ENCODE data around the gene HNF4A.

Gene HNF4A

DNA sequence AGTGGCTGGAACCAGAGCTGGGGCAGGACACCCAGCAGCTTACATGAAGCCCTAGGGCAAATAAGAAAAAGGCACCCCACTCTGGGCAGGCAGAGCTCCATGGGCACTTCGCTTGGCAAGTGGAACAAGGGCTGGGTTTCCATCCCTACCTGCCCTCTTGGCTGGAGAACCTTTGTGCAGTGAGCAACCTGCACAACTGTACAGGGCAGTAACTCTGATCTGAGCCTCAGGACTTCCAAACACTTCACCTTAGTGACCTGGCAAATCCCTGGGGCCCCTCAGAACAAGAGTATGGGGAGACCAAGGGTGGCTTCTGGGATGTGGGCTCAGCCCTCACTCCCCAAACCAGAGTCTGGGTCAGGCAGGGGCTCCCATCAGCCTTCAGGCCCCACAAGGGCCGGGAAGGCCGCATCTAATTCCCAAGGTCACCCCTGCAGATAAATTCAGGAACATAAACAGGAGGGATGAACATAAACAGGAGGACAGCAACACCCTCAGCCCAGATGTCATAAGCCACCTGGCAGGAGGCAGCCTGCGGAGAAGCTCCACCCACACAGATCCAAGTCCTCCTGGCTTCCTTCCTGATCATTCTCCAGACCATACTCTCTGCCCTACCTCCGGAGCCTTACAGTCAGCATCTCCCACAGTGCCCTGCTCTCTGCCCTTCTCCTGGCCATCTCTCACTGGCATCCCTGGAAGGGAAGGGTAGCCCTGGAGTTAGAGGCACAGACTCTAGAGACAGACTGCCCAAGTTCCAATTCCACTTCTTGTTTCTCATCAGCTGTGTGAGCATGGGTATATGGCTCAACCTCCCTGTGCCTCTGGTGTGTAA is 37.5 kb downstream of the HNF4A start:
- DNase-seq (ENCODE audit: low read depth), result no peak

DNA sequence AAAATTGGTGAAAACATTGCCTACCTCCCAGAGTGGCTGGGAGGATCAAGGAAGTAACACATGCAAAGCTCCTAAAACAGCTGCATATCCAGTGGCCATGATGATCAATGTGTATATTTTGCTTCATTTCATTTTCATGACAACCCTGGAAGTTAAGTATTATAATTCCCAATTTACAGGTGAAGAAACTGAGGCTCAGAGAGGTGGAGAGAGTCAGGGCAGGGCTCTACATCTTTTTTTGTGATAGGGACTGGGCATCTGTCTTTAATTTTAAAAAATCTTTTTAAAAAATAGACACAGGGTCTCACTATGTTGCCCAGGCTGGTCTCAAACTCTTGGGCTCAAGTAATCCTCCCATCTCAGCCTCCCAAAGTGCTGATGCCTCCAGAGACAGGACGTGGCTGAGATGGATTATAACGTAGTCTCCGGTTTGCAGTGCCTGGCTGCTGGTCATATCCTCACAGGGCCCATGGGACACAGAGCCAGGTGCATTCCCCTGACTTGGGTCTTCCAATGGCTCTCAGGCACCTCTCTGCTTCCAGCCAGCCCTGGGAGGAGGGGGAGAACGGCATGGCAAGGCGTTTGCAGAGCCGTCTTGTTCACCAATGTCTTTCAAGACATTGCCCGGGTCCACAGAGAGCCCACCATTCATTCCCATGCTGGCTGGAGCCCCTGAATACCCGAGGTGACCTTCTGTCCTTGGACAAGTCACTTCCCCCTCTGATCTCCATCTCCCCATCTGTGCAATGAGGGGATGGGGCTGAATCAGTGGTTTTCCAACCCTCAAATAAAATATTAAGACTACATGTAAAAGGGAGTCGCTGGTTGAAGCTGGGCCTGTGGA is 38.3 kb downstream of the HNF4A start:
- no peak for DNase-seq (ENCODE audit: low read depth)

DNA sequence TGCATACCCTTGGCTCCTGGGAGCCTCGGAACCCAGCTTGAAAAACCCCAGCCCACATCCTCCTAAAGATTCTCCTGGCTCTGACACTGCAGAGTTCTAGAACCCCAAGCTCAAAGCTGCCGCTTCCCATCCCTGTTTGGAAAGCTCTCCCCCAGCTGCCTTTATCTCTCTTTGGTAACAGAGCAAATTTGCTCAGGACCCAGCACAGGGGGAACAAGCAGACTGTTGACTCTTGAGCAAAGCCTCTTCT is 38.9 kb downstream of the HNF4A start:
- DNase-seq (ENCODE audit: low read depth), result no peak

DNA sequence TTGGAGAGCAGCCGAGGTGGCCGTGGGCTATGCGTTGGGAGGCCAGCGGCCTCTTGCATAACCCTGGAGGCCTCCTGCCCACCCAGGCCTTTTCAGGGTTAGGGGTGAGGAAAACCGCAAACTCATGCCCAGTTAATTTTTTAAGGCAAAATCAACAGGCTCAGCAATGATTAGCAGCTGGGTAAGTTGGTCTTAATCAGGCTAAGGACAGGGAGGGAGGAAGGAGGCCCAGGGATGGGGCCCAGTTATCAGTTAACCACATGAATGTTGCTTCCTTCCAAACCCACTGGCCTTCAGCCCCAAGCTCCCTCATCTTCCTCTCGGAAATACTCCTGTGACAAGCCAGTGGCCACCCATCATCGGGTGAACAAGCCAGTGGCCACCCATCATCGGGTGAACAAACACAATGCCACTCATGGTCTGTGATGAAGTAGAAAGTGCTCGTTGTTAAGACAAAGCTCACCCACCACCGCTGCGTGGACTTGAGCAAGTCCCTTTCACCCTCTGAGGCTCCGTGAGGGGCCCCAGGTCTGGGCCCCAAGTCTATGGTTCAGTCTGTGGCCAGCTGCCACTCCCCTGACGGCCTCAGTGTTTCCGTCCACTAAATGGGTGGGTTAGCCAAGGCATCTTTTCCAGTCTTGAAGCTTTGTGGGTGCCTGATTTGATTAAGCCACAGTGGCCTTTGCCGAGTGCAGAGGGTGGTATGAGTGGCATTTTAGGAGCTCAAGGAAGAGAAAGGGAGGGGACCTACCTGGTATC is 39.4 kb downstream of the HNF4A start:
- no peak for DNase-seq (ENCODE audit: low read depth)

DNA sequence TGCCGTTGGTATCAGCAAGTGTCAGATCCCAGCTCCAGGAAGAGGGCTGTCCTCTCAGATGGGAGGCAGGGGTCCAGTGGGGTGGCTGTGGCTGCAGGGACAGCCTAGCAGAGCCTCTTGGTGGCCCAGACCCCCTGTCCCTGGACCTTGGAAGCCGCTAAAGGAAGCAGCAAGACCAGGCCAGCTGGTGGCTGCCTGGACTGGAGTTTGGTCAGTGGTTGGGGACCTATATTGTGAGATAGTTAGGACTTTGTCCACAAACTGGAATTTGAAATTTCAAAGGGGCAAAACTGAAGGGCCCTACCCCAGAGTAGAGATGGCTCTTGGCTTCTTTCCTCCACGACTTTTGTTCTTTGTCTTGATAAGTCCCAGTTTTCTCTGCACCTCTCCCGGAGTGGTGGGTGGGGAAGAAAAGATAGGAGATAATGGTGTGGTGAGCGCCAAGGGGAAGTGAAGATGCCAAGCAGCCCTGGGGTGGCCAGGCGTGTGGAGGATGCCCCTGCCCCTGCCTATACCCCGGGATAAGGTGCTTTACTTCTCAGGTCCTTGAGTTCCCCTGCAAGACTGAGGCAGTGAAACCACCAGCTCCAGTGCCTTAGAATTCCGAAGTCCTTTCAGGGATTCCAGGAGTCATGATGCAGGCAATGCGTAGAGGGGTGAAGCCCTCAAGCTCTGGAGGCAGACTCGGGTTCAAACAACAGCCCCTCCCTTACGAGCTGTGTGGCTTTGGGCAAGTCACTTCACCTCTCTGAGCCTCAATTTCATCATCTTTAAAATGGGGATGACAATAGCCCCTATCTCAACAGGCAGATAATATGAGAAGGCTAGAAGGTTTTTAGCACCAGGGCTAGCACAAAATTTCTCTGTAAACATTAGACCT is 40.2 kb downstream of the HNF4A start:
- no peak for DNase-seq (ENCODE audit: low read depth)

DNA sequence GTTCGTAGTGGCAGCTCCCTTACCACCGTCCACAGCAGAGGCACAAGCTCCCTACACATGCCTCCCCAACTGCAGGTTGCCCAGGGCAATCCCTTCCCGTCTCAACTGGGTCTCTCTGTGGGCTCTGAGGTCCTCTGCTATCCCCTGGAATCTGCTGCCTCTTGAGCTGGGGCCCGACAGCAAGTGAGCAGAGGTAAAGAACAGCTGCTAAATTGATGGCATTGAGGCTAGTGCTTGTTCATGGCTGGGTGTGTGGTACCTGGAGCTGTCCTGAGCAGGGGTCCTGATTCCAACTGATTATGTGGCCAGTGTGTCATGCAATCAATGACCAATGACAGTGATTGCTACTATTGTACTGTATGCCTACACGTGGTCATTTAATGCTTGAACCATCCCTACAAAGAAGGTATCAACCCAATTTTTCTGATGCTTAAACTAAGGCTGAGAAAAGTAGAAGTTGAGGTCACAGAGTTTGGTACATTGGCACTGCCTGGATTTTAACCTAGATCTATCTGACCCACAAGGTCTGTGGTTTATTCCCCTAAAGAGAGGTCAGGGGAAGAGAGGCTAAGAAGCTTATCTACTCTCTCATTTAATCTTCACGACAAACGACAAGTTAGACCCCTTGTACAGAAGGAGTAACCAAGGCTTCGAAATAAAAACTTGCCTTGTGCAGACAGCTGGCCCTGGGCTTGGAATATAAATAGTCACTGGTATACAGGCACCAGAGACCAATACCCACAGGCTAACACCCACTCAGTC is 41.1 kb downstream of the HNF4A start:
- DNase-seq (ENCODE audit: low read depth), result no peak

DNA sequence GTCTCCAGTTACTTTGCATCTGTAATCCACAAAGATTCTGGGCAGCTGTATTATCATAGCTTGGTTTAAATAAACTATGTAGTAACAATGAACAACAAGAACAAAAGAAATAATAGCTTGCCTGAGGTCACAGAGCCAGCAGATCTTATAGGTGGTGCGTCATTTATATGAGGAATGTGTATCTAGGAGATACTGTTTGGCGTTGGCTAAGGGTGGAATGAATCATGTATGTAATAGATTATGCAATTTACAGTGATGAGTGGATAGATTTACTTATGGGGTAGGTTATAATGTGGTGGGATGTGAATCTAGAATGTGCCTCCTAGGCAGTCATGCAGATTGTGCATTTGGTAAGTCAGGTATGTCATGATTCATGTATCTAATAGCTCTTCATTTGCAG is 42.8 kb downstream of the HNF4A start:
- DNase-seq (ENCODE audit: low read depth), result no peak

DNA sequence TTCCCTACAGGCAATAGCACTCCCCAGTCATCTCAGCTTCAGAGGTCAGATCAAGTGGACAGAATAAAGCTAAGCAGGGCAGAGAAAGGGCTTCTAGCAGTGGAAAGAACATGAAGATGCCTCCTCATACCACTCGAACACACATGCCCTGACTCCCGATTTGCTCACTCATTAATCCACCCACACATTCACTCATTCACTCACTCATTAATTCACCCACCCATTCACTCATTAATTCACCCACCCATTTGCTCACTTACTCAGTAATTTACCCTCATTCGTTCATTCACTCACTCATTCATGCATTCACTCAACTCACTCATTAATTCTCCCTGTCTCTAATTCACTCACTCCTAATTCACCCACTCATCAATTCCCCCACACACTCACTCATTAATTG is 43.9 kb downstream of the HNF4A start:
- DNase-seq (ENCODE audit: low read depth), result no peak

DNA sequence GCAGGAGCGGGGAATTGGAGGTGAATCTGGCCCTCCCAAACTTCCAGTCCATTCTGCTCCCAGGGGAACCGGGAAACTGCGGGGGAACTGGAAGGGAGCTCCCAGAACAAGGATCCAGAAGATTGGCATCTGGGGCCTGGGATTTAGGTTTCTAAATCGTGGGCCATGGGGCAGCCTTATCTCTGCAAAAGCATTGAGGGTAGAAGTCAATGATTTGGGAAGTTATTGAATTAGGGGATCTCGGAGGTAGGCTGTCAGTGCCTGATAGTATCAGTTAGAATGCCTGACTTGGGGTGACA is 45.1 kb downstream of the HNF4A start:
- no peak for DNase-seq (ENCODE audit: low read depth)

DNA sequence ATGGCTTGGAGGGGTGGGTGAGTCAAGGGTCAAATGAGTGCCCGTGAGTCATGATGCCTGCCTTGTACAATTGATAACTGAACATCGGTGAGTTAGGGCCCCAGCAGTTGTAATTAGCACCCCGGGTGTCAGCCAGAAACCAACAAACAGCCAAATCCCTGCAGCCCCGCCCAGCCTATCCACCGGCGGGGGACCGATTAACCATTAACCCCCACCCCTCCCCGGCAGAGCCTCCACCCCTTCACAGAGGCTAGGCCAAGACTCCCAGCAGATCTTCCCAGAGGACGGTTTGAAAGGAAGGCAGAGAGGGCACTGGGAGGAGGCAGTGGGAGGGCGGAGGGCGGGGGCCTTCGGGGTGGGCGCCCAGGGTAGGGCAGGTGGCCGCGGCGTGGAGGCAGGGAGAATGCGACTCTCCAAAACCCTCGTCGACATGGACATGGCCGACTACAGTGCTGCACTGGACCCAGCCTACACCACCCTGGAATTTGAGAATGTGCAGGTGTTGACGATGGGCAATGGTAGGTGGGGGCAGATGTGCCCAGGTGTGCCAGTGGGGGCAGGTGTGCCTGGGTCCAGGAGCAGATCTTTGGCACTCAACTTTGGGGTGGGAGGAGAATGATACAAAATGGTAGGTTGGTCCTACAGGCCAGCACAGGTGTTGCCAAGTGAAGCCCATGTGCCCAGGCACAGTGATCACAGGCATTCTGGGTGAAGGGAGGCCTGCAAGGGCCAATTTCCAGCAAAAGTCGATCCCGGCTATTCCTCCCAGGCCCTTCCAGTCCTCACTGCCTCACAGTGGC is 45.7 kb downstream of the HNF4A start:
- DNase-seq (ENCODE audit: low read depth), result no peak

DNA sequence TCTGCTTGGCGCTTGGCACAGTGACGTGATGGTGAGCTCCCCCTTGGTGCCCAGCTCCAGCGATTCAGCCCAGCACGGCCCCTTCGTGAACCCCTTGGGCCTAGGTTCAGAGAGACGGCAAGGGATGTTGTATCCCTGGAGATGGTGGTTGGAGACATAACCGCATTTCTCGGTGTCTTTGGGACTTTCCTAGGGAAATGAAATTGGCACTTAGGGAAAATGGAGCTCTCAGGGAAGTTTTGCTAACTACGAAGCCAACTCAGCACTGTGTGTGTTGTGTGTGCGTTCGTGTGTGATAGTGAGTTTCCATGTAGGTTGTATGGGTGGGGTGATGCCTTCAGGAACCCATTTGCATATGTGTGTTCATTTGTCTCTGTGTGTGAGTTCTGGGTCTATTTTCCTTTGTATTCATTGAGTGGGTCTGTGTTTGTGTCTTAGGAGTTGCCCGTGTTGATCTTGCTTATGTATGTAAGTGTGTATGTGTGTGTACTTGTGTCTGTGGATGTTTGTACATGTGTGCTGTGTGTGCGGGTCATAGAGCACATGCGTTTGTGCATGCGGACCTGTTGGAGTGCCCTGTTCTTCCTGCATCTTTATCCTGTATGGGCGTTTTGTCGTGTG is 46.4 kb downstream of the HNF4A start:
- no peak for DNase-seq (ENCODE audit: low read depth)

DNA sequence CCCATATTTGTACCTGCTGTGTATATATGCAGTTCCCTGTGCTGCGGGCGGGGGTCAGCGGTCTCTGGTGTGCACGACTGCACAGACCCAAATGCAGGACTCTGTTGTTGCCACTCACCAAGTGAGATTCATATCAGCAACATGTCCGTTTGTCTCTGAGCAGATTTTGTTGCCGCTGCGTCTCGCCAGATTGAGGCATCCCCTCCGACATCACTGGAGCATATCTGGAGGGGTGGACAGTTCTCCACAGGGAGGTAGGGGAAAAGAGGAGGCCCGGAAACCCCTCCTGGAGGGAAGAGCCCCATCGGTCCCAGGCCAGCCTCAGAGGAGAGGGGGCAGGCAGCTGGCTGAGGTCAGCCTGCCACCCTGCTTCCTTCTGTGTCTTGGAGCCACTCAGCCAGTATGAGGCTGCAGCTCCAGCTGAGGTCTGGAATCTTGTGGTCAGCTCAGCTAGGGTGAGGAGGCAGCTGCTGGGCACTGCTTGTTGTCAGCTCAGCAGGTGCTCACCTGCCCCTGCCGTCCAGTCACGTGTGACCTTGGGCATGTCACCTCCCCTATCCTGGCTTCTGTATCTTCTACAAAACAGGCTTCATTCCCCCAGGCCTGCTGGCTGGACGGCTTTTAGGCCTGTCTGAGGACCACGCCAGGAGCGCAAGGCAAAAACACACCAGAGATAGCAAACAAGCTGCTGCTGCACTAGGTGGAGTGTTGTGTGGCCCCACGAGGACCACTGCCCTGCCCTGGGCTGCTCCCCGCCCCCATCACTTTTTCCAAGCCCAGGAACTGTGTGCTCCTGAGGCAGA is 47.1 kb downstream of the HNF4A start:
- DNase-seq (ENCODE audit: low read depth), result no peak

DNA sequence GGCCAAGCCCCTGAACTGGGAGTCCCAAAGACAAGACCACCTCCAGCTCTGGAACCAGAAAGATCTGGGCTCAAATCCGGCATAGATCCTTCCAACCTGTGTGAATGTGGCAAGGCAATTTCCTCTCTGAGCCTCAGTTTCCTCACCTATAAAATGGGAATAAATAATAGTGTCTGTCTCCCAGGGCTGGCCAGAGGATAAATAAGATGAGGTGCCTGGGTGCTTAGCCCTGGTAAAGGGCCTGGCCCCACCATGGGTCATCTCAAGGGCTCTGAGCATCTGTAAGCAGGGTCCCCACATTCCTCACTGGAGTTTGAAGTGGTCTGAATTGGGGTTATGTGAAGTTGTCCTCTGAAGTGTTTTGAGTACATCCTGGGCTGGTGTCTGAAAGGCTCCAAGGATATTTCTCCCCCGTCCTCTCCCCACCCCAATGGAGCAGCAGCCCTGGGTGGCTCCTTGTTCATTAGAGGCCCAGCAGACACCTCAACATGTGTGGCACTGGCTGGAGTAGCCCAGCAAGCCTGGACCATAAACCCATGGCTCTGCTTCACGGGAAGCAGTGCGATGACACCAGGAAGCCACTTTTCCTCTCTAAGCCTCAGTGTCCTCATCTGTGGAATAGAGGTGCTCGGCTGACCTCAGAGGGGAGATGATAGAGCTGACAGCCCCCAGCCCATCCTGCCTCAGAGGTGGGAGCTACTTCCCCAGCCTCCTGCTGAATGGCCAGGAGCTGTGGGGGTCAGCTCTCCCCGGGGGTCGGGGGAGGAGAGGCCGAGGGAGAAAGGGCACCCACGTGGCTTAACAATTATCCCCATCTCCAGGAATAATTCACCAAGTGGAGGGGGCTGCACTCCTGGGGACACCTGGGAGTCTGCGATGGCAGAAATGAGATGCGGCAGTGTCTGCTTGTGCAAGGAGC is 48.0 kb downstream of the HNF4A start:
- no peak for DNase-seq (ENCODE audit: low read depth)

DNA sequence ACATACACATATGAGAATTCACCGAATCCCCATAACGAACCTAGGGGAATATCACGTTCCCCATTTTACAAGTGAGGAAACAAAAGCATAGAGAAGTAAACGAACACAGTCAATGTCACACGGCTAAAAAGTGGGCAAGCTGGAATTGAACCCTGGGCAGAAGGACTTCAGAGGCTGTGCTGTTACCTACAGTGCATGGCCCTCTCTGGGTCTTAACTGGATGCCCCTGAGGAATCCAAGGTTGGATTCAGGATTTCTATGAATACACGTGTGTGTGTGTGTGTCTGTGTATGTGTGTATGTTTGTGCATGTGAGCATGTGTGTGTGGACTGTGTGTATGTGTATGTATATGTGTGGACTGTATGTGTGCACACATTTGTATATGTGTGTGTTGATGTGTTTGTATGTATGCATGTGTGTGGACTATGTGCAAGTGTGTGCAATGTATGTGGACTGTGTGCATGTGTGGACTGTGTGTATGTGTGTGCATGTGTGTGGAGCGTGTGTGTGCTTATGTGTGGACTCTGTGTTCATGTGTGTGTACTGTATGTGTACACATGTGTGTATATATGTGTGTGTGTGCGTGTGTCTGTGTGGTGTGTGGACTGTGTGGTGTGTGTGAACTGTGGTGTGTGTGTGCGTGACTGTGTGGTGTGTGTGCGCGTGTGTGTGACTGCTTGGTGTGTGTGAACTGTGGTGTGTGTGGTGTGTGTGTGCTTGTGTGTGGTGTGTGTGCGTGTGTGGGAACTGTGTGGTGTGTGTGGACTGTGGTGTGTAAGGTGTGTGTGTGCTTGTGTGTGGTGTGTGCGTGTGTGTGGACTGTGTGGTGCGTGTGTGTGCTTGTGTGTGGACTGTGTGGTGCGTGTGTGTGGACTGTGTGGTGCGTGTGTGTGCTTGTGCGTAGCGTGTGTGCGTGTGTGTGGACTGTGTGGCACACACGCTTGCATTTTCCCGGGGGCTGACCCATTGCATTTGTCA is 49.0 kb downstream of the HNF4A start:
- DNase-seq (ENCODE audit: low read depth), result no peak

DNA sequence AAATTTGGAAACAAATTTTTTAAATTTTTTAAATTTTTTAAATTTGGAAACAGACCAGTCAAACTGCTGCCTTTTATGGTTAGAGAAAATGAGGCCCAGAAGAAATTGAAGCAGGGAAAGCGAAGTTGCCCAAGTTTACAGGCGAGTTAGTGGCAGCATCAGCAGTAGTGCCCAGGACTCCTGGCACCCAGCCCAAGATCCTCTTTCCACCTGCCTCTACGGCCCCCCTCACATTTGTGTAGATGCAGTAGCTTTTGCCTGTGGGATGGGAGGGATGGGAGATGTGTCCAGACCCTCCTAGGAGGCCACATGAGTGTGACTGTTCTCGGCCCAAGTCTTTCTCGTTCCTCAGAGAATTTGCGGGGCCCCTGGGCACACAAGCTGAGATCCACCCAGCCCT is 49.8 kb downstream of the HNF4A start:
- no peak for DNase-seq (ENCODE audit: low read depth)

DNA sequence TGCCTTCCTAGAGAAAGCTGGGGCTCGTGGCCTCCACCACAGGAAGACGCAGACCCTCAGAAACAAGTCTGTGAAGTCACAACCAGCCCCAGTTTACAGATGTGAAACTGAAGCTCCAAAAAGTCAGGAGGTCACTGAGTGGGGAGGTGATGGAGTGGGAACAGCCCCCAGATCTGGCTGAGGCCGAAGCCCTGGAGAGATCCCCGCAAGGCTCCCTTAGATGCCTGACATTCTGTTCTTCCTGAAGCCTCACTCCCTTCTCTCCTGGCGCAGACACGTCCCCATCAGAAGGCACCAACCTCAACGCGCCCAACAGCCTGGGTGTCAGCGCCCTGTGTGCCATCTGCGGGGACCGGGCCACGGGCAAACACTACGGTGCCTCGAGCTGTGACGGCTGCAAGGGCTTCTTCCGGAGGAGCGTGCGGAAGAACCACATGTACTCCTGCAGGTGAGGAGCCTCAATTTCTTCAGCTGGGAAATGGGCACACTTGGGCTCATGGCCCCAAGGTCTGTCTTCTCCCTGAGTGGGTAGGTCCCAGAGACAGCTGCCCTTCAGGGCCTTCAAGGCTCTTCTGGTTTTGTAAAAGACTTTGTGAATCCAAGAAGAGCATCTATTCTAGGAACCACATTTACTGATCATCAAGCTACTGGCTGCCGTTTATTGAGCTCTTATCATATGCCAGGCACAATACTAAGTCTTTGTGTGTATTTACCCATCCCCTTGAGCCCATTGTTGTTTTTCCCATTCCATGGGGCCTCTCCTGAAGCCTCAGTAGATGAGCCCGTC is 50.5 kb downstream of the HNF4A start:
- DNase-seq (ENCODE audit: low read depth), result no peak
